RWPE2 (cell line): Measurements from ENCODE around the gene FIGN.

Experiments
- ATAC-seq: fragments of 200-7000 bp; cut with Tn5 transposase; 3 replicates; pipeline ENCODE4 v1.9.1; 2021; ENCODE audit warnings: low read depth
- DNase-seq: peaks from one replicate; pipeline ENCODE4 v3.0.0-alpha.2; 2020; ENCODE audit warnings: low spot score
- H3K27ac ChIP-seq: fragments of 450-650 bp; 2 replicates; pipeline ENCODE4 v1.5.1; 2017; ENCODE audit warnings: mild to moderate bottlenecking; ENCODE audit not compliant: poor library complexity, severe bottlenecking
- H3K27me3 ChIP-seq: fragments of 250-450 bp; sonication (Bioruptor Pico); 2 replicates; pipeline ENCODE4 v1.5.1; 2021; ENCODE audit warnings: mild to moderate bottlenecking, moderate library complexity; ENCODE audit not compliant: insufficient read depth, poor library complexity, severe bottlenecking
- H3K36me3 ChIP-seq: fragments of 250-450 bp; sonication (Bioruptor Pico); 2 replicates; pipeline ENCODE4 v1.5.1; 2020; ENCODE audit warnings: low read depth, mild to moderate bottlenecking, moderate library complexity
- H3K4me1 ChIP-seq: fragments of 250-450 bp; sonication (Bioruptor Pico); 2 replicates; pipeline ENCODE4 v1.5.1; 2021; ENCODE audit warnings: mild to moderate bottlenecking, moderate library complexity; ENCODE audit not compliant: insufficient read depth, poor library complexity, severe bottlenecking
- H3K4me3 ChIP-seq: fragments of 250-450 bp; sonication (Bioruptor Pico); 2 replicates; pipeline ENCODE4 v1.5.1; 2021; ENCODE audit warnings: mild to moderate bottlenecking, moderate library complexity; ENCODE audit not compliant: severe bottlenecking
- H3K9me3 ChIP-seq: fragments of 250-450 bp; sonication (Bioruptor Pico); 2 replicates; pipeline ENCODE4 v1.5.1; 2021; ENCODE audit warnings: mild to moderate bottlenecking, moderate library complexity; ENCODE audit not compliant: severe bottlenecking
- CTCF ChIP-seq: fragments of 450-650 bp; IDR thresholded peaks from one replicate; pipeline ENCODE4 v1.5.1; 2017; ENCODE audit warnings: mild to moderate bottlenecking, moderate library complexity; ENCODE audit not compliant: poor library complexity, severe bottlenecking

FIGN gene

GRCh38 chr2:163594497-163594896 lies 141.3 kb downstream of the FIGN start:
- ATAC-seq (no peak), DNase-seq (no peak)
- H3K4me3 ChIP-seq, result no peak overlapping the region

GRCh38 chr2:163593982-163594381 lies 141.8 kb downstream of the FIGN start:
- no peaks in the 10 kb centered on the region for H3K9me3 ChIP-seq
- H3K27ac ChIP-seq, result no peak overlapping the region
- no peaks in the 10 kb centered on the region for H3K27me3 ChIP-seq
- no peak for TF ChIP-seq CTCF
- no peaks in the 10 kb centered on the region for H3K36me3 ChIP-seq
- ATAC-seq (no peak), DNase-seq (no peak)
- H3K4me1 ChIP-seq, result no peaks in the 10 kb centered on the region
- no peak overlapping the region for H3K4me3 ChIP-seq

More at GRCh38 chr2:163594497-163594896, 141.3 kb downstream of the FIGN start:
- Histone ChIP-seq H3K4me1 (no peaks in the 10 kb centered on the region), H3K36me3 (no peaks in the 10 kb centered on the region), H3K27me3 (no peaks in the 10 kb centered on the region), H3K9me3 (no peaks in the 10 kb centered on the region), H3K27ac (no peak overlapping the region)
- TF ChIP-seq CTCF, result no peak

GRCh38 chr2:163592954-163593622 lies 142.7 kb downstream of the FIGN start:
- no peak overlapping the region for H3K27ac ChIP-seq
- H3K4me1 ChIP-seq, result no peaks in the 10 kb centered on the region
- H3K4me3 ChIP-seq, result no peak overlapping the region
- TF ChIP-seq CTCF, result no peak
- no peaks in the 10 kb centered on the region for H3K36me3 ChIP-seq
- no peak for DNase-seq
- H3K27me3 ChIP-seq, result no peaks in the 10 kb centered on the region
- ATAC-seq, result no peak
- H3K9me3 ChIP-seq, result no peaks in the 10 kb centered on the region

- Histone ChIP-seq H3K9me3 (no peaks in the 10 kb centered on the region), H3K4me3 (no peak overlapping the region), H3K27ac (no peak overlapping the region), H3K27me3 (no peaks in the 10 kb centered on the region), H3K4me1 (no peaks in the 10 kb centered on the region), H3K36me3 (no peaks in the 10 kb centered on the region)
- DNase-seq, result no peak
- TF ChIP-seq CTCF, result no peak
- no peak for ATAC-seq
Observed at GRCh38 chr2:163591461-163591860, 144.3 kb downstream of the FIGN start.

- no peak for ATAC-seq
- H3K4me3 ChIP-seq, result no peak overlapping the region
- no peaks in the 10 kb centered on the region for H3K9me3 ChIP-seq
- no peak for TF ChIP-seq CTCF
- H3K27ac ChIP-seq, result no peak overlapping the region
- no peaks in the 10 kb centered on the region for H3K4me1 ChIP-seq
- no peak for DNase-seq
- H3K36me3 ChIP-seq, result no peaks in the 10 kb centered on the region
- no peaks in the 10 kb centered on the region for H3K27me3 ChIP-seq
Observed at GRCh38 chr2:163580757-163581156, 155.1 kb downstream of the FIGN start.
